Karpas-422 (cell line): ENCODE measurements around the gene POLDIP2. TPM values are rescaled to one million over a fixed set of nuclear protein-coding genes. Genes with fewer than 3 reads are reported as not detected.

Source experiments
- DNase-seq: peaks from one replicate; pipeline ENCODE4 v3.0.0-alpha.2; 2015
- H2AFZ ChIP-seq: fragments of 200-600 bp; sonication (generic); 2 replicates; pipeline ENCODE4 v1.6.1; 2014; ENCODE audit warnings: antibody characterized with exemption, low read length, mixed read lengths
- H3K27ac ChIP-seq: fragments of 200-600 bp; sonication (generic); 2 replicates; pipeline ENCODE4 v1.5.1; 2014; ENCODE audit warnings: mild to moderate bottlenecking, low read length, moderate library complexity
- H3K27me3 ChIP-seq: fragments of 200-600 bp; sonication (generic); 2 replicates; pipeline ENCODE4 v1.6.1; 2014; ENCODE audit warnings: low read length, mixed read lengths
- H3K36me3 ChIP-seq: fragments of 200-600 bp; sonication (generic); 2 replicates; pipeline ENCODE4 v1.6.1; 2014; ENCODE audit warnings: low read length, mixed read lengths; ENCODE audit not compliant: insufficient read depth
- H3K4me1 ChIP-seq: fragments of 200-600 bp; sonication (generic); 2 replicates; pipeline ENCODE4 v1.6.1; 2014; ENCODE audit warnings: mild to moderate bottlenecking, low read length, mixed read lengths
- H3K4me2 ChIP-seq: fragments of 200-600 bp; sonication (generic); 2 replicates; pipeline ENCODE4 v1.6.1; 2014; ENCODE audit warnings: low read length, low read depth, mild to moderate bottlenecking; ENCODE audit not compliant: poor library complexity, severe bottlenecking
- H3K4me3 ChIP-seq: fragments of 200-600 bp; sonication (generic); 2 replicates; pipeline ENCODE4 v1.5.1; 2014; ENCODE audit warnings: mild to moderate bottlenecking, antibody characterized with exemption, low read length, mixed read lengths
- H3K79me2 ChIP-seq: fragments of 200-600 bp; sonication (generic); 2 replicates; pipeline ENCODE4 v1.6.1; 2014; ENCODE audit warnings: mild to moderate bottlenecking, low read length, mixed read lengths
- H3K9ac ChIP-seq: fragments of 200-600 bp; sonication (generic); 2 replicates; pipeline ENCODE4 v1.6.0; 2014; ENCODE audit warnings: low read length
- H3K9me2 ChIP-seq: fragments of 200-600 bp; sonication (generic), shearing (Covaris generic); replicated peaks from 2 replicates; pipeline ENCODE4 v1.6.0; 2014; ENCODE audit warnings: mild to moderate bottlenecking, low read length, moderate library complexity; ENCODE audit not compliant: insufficient read depth
- H3K9me3 ChIP-seq: fragments of 300-700, 200-600 bp; sonication (generic); 2 replicates; pipeline ENCODE4 v1.6.1; 2014; ENCODE audit warnings: low read length, mixed read lengths
- H4K20me1 ChIP-seq: fragments of 200-600 bp; sonication (generic); 2 replicates; pipeline ENCODE4 v1.6.1; 2014; ENCODE audit warnings: mild to moderate bottlenecking, antibody characterized with exemption, low read length, low read depth; ENCODE audit not compliant: insufficient read depth
- total RNA-seq: library from RNA; depleted of rRNA; stranded (reverse); fragments of >200 nt; shearing (Covaris generic); gene quantifications from 2 replicates; pipeline ENCODE4 v1.2.3, GENCODE V29; 2014; ENCODE audit warnings: low replicate concordance

The POLDIP2 gene
- total RNA-seq, 1 experiment from 2014 or later = 71.1 TPM

DNA sequence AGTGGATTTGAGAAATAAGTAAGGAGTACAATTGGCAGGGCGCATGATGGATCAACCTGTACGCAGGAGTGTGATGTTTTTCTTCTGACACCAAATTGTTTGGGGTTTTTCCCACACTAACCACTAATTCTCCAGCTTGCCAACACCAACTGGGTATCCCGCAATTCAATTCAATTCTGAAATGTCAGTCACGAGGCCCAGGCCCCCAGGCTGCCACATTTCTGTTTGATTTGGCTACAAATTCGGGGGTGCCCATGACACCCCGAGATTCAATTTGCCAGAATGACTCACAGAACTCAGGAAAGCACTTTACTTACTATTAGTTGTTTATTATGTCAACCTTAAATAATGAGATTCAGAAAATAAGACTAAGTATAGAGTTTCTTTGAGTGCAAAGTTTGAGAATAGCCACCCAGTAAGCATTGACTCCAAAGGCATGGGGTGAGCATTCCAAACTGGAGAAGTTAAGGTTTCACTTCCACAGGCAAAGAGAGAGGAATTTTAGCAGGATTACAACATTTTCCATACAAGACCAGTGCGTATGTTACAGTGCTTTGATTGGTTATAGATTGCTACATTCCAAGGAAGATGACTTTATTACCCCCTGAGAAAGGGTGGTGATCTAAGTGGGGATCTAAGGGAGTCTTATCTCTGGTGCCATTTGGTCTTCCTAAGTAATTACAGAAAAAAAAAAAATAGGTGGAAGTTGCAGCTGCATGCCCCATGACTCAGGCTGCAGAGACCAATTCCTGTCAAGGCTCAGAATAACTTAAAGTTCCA is 37.2 kb upstream of the POLDIP2 start:
- DNase-seq = no peak
- Histone ChIP-seq H4K20me1 (peaks cover 13% of the 10 kb centered on the region; the same call in 1 of the 2 replicates), H3K27me3 (no peaks in the 10 kb centered on the region), H3K9me3 (no peaks in the 10 kb centered on the region), H3K9me2 (no peaks in the 10 kb centered on the region), H3K4me1 (no peaks in the 10 kb centered on the region), H3K27ac (no peak overlapping the region), H3K4me3 (no peak overlapping the region), H3K9ac (no peak overlapping the region), H3K79me2 (no peaks in the 10 kb centered on the region), H3K36me3 (peaks cover 38% of the 10 kb centered on the region), H3K4me2 (no peak overlapping the region), H2AFZ (no peak overlapping the region)

DNA sequence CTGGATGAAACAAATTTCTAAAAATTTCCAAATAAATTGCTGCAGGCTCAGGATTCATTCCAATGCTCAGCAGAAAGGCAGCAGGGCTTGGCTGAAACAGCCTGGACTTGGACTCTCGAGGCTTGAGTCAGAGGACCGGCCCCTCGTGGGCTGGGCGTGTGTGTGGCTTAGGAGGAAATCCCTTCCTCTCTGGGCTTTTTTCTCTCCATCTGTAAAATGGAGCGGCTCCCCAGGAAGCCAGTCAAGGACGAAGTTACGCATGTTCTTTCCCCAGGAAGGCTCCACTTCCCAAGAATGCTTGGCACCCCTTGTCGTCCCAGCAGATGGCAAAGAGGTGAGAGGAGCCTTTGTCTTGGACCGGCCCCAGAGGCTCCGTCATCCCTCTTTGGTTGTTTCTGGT is 35.2 kb upstream of the POLDIP2 start:
- H3K9ac ChIP-seq = no peak overlapping the region
- H2AFZ ChIP-seq = no peak overlapping the region
- no peaks in the 10 kb centered on the region for H3K9me3 ChIP-seq
- no peak for DNase-seq
- no peaks in the 10 kb centered on the region for H3K4me1 ChIP-seq
- H4K20me1 ChIP-seq = 0 out of 2 replicates have a peak, but pooled peaks cover 7% of the 10 kb centered on the region
- no peak overlapping the region for H3K27ac ChIP-seq
- H3K27me3 ChIP-seq = no peaks in the 10 kb centered on the region
- H3K79me2 ChIP-seq = no peaks in the 10 kb centered on the region
- no peak overlapping the region for H3K4me2 ChIP-seq
- H3K9me2 ChIP-seq = no peaks in the 10 kb centered on the region
- H3K4me3 ChIP-seq = no peak overlapping the region
- peaks cover 36% of the 10 kb centered on the region for H3K36me3 ChIP-seq

DNA sequence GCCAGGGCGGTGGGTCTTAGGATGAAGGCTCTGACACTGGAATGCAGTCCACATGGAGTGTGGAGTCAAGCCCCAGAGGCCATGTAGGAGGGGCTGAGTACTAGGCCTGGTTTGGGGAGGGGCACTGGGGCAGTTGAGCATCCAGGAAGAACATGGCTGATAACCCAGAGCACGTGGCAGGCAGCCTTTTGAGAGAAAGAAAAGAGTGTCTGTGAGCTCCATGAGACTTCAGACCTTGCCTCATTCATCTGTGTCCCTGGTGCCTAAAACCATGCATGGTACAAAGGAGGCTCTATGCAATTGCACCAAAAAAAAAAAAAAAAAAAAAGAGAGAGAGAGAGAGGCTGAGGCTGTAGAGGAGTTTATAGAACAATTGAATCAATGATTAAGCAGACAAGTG is 34.1 kb upstream of the POLDIP2 start:
- Histone ChIP-seq H3K79me2 (no peaks in the 10 kb centered on the region), H3K9me2 (no peaks in the 10 kb centered on the region), H3K9ac (no peak overlapping the region), H2AFZ (no peak overlapping the region), H4K20me1 (0 out of 2 replicates have a peak, but pooled peaks cover 7% of the 10 kb centered on the region), H3K4me1 (no peaks in the 10 kb centered on the region), H3K27me3 (no peaks in the 10 kb centered on the region), H3K27ac (no peak overlapping the region), H3K9me3 (no peaks in the 10 kb centered on the region), H3K36me3 (peaks cover 33% of the 10 kb centered on the region), H3K4me3 (no peak overlapping the region), H3K4me2 (no peak overlapping the region)
- no peak for DNase-seq

DNA sequence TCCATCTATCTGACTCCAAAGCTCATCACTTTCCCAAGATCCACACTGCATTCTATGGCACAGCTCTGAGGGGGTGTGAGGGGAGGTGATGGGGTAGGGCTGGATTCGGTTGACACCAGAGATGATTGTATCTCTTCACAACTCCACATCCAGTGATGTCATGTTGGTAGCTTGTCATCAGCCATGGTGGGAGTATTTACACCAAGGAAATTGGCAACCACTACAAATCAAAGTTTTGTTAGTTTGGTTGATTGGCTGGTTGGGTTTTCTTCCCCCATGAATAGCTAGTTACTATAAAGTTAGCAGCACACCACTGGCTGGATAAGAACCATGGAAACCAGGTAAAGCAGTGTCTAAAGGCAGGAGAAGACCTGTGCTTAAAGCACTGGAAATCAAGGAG is 33.7 kb upstream of the POLDIP2 start:
- H3K79me2 ChIP-seq = no peaks in the 10 kb centered on the region
- DNase-seq = no peak
- no peaks in the 10 kb centered on the region for H3K4me1 ChIP-seq
- no peaks in the 10 kb centered on the region for H3K27me3 ChIP-seq
- no peaks in the 10 kb centered on the region for H3K9me3 ChIP-seq
- H3K9ac ChIP-seq = no peak overlapping the region
- peaks cover 30% of the 10 kb centered on the region; the same call in 1 of the 2 replicates for H3K36me3 ChIP-seq
- no peaks in the 10 kb centered on the region for H3K9me2 ChIP-seq
- no peak overlapping the region for H2AFZ ChIP-seq
- H3K4me2 ChIP-seq = no peak overlapping the region
- H4K20me1 ChIP-seq = 0 out of 2 replicates have a peak, but pooled peaks cover 7% of the 10 kb centered on the region
- H3K4me3 ChIP-seq = no peak overlapping the region
- H3K27ac ChIP-seq = no peak overlapping the region

DNA sequence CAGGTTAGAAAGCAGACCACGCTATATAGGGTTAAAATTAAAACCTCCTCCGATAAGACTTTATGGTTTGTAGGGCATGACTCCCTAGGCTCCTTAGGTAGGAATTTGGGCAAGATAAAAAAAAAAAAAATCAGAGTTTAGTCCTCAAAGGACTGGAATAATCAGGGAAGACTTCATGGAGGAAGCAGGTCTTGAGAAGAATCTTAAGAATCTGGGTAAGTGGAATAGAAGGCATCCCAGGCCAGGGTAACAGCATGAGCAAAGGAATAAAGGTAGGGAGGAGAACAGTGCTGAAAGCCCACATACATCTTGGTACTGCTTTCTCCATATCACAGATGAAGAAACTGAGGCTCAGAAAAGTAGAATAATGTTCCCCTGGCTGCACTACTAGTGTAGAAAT is 33.2 kb upstream of the POLDIP2 start:
- Histone ChIP-seq H3K9me2 (no peaks in the 10 kb centered on the region), H3K36me3 (peaks cover 26% of the 10 kb centered on the region; the same call in 1 of the 2 replicates), H3K4me1 (no peaks in the 10 kb centered on the region)

DNA sequence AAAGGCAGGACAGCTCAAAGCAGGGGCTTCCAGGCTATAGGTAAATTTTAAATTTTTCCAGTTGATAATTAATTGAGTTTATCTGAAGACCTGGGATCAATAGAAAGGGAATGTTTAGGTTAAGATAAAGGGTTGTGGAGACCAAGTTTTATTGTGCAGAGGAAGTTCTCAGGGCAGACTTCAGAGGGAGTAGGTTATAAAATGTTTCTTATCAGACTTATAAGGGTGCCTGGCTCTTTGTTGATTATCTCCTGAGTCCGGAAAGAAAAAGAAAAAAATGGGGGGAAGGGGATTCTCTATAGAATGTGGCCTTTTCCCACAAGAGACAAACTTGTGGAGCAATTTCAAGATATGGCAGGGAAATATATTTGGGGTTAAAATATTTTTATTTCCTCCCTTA is 32.8 kb upstream of the POLDIP2 start:
- Histone ChIP-seq H2AFZ (no peak overlapping the region), H4K20me1 (0 out of 2 replicates have a peak, but pooled peaks cover 4% of the 10 kb centered on the region), H3K4me1 (no peaks in the 10 kb centered on the region), H3K27me3 (no peaks in the 10 kb centered on the region), H3K4me2 (no peak overlapping the region), H3K36me3 (peaks cover 25% of the 10 kb centered on the region; the same call in 1 of the 2 replicates), H3K9me3 (no peaks in the 10 kb centered on the region), H3K9ac (no peak overlapping the region), H3K27ac (no peak overlapping the region), H3K79me2 (no peaks in the 10 kb centered on the region), H3K4me3 (no peak overlapping the region), H3K9me2 (no peaks in the 10 kb centered on the region)
- DNase-seq = no peak

More for the DNA sequence above, 33.2 kb upstream of the POLDIP2 start:
- Histone ChIP-seq H3K27ac (no peak overlapping the region), H3K4me3 (no peak overlapping the region), H3K4me2 (no peak overlapping the region), H4K20me1 (0 out of 2 replicates have a peak, but pooled peaks cover 4% of the 10 kb centered on the region), H3K79me2 (no peaks in the 10 kb centered on the region), H3K9ac (no peak overlapping the region), H3K27me3 (no peaks in the 10 kb centered on the region), H3K9me3 (no peaks in the 10 kb centered on the region), H2AFZ (no peak overlapping the region)
- no peak for DNase-seq

DNA sequence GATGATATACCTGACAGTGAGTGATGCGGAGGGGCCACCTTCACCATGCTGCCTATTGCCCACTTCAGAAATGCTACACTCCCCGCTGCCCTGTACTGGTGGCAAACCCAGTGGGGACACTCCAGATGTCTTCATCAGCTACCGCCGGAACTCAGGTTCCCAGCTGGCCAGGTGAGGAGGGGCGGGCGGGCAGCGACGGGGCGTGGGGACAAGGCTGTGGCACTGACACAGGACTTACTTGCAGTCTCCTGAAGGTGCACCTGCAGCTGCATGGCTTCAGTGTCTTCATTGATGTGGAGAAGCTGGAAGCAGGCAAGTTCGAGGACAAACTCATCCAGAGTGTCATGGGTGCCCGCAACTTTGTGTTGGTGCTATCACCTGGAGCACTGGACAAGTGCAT is 30.8 kb upstream of the POLDIP2 start:
- H3K4me3 ChIP-seq = no peak overlapping the region
- H3K36me3 ChIP-seq = peaks cover 17% of the 10 kb centered on the region; the same call in 1 of the 2 replicates
- H2AFZ ChIP-seq = no peak overlapping the region
- no peaks in the 10 kb centered on the region for H3K4me1 ChIP-seq
- no peak overlapping the region for H3K9ac ChIP-seq
- no peak overlapping the region for H3K4me2 ChIP-seq
- no peaks in the 10 kb centered on the region for H3K9me2 ChIP-seq
- no peaks in the 10 kb centered on the region for H3K27me3 ChIP-seq
- no peak for DNase-seq
- no peak overlapping the region for H3K27ac ChIP-seq
- H4K20me1 ChIP-seq = 0 out of 2 replicates have a peak, but pooled peaks cover 4% of the 10 kb centered on the region
- H3K9me3 ChIP-seq = no peaks in the 10 kb centered on the region
- no peaks in the 10 kb centered on the region for H3K79me2 ChIP-seq

DNA sequence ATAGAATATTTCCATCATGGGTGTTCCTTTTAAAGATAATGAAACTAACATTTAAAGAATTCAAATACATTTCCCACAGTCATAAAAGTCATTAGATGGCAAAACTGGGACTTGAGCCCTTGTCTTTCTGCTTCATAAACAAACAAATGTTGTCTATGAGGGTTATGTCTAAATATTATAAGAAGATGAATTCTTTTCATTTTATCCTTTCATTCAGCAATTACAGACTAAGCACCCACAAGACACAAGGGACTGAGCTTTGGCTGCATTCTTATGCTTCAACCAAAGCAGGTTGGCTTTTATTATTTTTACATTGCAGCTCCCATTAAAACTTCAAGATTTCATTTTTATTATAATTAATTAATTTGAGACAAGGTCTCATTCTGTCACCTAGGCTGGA is 29.1 kb upstream of the POLDIP2 start:
- Histone ChIP-seq H3K9me3 (no peaks in the 10 kb centered on the region), H3K79me2 (peaks cover 3% of the 10 kb centered on the region; the same call in 1 of the 2 replicates), H4K20me1 (0 out of 2 replicates have a peak, but pooled peaks cover 8% of the 10 kb centered on the region), H2AFZ (no peak overlapping the region), H3K4me2 (no peak overlapping the region), H3K9ac (no peak overlapping the region), H3K4me1 (no peaks in the 10 kb centered on the region), H3K27ac (no peak overlapping the region), H3K9me2 (no peaks in the 10 kb centered on the region), H3K27me3 (no peaks in the 10 kb centered on the region), H3K36me3 (peaks cover 13% of the 10 kb centered on the region; the same call in 1 of the 2 replicates), H3K4me3 (no peak overlapping the region)
- DNase-seq = no peak
